ENCODE results near the gene BLNK.

The BLNK gene

DNA sequence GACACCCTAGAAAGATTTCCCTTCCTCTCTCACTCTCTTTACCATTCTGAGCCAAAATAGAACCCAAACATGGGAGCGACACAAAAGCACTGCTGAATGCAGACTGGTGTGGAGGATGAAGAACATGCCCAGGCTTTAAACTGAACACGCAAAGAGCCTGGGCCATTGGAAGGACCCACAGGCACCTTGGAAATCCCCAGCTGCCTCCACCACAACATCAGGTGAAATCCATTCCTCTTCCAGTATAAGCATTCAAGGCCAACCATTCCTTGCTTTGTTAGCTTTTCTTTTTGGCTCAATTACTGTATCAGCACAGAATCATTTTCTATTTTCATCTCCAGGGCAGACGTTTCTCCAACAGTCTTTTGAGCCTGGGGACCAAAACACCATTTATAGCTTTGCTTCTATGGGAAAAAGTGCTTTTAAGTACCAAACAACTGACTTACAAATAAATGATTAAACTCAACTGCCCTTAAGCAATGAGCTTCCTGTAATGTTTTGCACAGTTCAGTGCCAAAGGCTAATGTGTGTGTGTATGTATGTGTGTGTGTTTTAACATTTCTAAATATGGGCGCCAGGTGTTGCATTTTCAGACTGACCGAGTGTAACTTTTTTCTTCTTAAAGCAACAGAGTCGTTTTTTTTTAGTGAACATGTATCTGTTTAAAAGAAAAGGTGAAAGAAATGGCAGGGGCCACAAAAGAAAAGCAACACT, 16.2 kb upstream of the BLNK start:
- DNase-seq: peak; percentile 30

DNA sequence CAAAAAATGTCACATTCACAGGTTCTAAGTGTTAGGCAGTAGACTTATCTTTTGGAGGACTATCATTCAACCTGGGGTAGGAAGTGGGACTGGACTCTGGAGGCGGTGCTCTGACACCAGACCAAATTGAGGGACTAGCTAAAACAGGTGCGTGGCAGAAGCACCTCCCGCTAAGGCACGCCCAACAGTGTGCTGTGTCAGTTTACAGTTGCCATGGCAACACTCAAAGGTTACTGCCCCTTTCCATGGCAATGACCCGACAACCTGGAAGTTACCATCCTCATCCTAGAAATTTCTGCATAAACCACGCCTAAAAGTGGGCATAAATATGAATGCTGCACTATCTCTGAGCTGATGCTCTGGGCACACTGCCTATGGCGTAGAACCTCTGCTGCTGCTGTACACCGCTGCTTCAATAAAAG, 14.0 kb upstream of the BLNK start:
- DNase-seq: no peak

DNA sequence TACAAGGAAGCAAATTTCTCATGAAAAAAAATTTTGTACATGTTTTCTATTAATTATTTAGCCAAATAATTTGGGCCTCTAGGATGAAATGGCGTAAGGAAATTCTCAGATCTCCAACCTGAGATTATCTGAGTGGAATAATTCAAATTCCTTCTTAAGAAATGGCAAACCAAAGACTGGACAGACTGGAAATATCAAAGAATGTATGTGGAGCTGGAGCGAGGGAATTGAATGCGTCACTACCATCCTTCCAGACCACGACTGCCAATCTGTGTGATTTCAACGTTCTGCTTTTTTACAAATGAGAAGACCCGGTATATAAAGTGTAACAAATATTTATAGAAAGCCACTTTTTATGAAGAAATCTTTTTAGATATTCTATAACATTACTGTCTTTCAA, 12.4 kb upstream of the BLNK start:
- DNase-seq: no peak

DNA sequence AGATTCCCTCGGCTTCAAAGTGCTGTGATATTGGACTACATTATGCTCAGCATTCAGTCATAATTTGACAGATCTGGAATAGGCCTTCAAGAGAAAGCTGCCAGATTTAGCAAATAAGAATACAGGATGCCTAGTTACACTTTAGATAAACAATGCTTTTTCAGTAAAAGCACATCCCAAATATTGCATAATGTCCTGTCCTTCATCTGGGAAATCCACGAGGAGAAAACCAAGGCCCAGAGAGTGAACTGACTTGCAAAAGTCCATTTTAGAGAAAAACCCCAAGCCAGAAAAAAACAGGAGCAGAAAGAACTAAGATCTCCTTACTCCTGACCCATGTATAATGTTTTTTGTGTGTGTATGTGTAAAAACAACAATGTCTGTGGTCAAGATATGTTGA, 12.0 kb upstream of the BLNK start:
- DNase-seq: no peak

DNA sequence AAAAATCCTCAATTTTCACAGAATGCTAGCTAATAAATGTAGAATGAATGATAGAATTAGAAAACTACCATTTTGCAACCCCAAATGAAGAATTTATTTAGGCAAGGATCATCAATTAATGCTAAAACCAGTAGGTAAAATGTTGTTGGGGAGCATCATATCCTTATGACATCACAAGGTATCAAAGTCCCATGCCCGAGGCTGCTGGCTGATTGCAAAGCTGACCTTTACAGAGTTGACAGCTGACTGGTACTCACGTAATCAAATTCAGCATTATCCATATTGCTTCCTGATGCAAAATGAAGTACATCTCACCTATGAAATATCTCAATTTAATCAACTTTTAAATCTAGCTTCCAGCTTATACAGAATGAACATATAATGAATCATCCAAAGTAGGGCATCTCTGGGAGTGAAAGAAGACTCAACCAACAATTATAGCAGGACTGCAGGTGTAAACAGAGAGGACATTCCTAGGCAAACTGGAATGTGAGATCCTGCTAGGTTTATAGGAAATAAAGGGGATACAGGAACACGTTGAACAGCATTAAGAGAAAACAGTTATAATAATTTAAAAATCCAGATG, 10.2 kb upstream of the BLNK start:
- DNase-seq: no peak

DNA sequence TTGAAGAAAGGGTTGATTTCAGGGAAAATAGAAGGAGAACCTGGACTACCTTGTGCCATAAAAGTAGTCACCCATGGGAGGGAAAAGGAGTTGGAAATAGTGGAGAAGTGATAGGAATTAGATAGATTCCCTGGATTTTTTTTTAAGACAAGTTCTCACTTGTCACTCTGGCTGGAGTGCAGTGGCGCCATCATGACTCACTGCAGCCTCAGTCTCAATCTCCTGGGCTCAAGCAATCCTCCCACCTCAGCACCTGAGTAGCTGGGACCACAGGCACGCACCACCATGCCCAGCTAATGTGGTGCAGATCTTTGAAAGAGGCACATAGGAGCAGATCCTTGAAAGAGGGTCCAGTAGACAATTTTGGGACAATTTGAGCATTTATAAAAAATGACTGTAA, 9.5 kb upstream of the BLNK start:
- DNase-seq: no peak

DNA sequence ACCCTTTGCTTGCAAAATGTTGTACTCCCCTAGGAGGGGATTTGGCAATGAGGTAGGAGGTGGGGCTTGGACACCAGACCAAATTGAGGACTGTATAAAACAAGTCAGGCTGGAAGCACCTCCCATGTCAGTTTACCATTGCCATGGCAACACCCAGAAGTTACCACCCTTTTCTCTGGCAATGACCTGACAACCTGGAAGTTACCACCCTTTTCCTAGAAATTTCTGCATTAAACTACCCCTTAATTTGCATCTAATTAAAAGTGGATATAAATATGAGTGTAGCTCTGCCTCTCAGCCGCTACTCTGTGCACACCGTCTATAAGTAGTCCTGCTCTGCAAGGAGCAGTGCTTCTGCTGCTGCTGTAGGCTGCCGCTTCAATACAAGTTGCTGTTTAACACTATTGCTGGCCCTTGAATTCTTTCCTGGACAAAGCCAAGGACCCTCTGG, 7.8 kb upstream of the BLNK start:
- DNase-seq: no peak

DNA sequence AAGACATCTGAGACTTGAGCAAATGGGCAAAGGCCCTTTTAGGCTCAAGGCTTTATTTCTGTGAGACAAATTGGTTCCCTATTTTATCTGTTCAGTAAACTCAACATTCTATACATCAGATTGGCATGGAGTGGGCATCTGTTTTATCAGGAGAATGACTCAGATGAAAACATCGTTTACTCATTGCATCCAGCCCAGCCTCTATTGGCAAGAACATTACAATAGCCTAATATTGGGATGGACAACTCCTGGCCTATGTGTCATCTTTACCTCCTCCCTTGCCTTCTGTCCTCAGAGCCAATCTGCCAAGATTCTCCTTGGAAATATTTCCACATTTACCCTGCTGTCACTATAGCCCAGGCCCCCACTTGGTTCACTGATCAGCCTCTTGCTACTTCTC, 5.5 kb upstream of the BLNK start:
- DNase-seq: no peak

DNA sequence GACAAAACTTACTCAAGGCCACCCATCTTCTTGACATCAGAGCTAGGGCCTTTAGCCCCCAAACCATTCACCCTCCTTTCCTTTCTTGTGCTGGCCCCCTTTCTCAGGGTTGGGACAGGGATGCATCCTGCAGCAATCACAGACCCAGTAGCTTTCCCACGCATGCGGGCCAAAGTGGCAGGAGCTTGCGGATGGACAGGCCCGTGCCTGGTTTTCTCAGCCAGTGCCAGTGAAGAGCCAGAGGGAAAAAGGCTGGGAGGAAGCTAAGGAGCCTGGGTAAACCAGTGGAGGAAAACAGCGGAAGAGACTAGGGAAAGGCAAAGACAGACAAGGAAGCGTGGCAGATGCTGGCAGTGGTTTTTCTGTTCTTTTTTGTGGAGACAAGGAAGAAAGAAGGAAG, 5.1 kb upstream of the BLNK start:
- no peak for DNase-seq

DNA sequence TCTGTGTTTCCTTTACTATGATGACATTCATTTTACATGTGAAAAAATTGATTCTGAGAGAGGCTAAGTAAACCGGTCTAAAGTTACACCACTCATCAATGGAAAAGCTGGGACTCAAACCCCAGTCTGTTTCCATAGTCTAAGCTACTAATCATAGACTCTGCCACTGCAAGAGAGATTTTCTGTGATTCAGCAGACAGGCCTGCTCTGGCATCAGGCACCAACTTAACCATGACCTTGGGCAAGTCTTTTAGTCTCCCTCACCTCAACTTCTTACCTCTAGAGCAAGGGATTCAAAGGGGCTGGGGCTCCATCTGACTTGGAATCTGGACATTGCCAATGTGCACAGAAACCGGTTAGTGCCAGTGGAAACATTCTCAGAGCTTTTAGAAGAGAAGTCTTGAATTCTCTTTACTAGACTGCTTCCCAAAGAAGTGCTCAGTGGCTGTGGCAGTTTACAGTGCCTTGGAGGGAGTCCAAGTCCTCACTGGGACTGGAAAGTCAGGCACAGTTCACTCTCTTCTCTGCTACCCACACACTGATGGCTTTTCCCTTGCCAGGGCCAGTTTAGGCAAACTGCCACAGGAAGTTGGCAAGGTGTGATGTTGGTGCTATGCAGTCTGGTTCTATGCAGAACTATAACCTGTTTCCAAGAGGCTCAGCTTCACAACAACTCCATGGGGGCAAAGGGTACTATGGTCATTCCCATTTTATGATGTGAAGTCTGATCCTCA, 4.5 kb upstream of the BLNK start:
- no peak for DNase-seq

DNA sequence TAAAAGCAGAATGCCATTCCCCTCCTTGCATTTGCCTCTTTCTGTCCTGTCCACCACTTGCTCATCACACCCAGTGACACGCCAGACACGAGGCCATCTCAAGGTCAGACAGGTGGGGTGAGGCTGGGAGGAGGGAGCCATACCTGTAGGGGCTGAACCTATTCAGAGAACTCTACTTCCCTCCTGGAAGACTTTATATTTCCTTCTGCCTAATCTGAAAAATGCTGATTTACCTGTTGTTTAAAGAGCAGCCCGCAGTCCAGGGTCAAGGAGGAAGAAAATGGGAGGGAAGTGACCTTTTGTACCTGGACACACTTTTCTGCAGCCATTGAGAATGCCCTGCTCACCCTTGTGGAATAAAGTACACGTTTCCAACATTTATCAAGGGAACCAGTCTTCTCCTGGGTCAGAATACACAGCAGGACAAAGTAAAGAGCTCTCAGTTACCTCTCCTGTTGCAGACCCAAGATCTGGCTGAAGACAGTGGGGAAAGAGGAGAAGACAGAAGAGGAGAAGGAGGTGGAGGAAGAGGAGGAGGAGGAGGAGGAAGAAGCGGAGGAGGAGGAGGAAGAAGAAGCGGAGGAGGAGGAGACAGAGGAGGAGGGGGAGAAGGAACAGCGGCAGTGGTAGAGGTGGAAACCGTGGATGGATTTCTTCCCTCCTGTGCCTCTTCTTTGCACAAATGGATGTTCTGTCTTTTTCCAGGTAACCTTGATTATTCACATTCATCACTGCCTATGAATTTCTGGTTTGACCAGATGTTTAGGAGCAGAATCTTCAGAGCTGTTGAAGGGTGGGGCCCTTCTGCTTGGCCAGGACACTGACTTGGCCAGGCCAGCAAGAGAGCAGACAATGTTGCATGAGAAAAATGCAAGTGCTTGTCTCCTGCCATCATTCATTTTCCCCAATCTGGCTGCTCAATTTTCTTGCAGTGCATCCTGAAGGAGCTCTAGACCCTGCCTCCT, 1.2 kb upstream of the BLNK start:
- no peak for DNase-seq

DNA sequence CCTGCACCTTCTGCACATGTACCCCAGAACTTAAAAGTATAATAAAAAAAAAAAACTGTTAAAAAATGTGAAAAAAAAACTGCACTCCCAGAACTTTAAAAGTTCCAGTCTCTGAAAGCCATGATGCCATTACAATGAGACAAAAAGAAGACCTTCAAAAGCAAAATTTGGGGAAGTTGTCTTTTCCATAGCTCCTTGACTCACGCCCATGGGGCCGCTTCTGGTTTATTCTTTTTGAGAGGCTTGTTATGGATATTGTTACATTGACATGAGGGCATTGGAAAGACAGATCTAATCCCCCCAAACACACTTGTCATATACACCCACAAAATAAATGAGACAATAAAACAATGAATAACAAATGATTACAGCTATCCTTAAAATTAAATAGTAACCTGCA, 798 bp downstream of the BLNK start:
- no peak for DNase-seq

DNA sequence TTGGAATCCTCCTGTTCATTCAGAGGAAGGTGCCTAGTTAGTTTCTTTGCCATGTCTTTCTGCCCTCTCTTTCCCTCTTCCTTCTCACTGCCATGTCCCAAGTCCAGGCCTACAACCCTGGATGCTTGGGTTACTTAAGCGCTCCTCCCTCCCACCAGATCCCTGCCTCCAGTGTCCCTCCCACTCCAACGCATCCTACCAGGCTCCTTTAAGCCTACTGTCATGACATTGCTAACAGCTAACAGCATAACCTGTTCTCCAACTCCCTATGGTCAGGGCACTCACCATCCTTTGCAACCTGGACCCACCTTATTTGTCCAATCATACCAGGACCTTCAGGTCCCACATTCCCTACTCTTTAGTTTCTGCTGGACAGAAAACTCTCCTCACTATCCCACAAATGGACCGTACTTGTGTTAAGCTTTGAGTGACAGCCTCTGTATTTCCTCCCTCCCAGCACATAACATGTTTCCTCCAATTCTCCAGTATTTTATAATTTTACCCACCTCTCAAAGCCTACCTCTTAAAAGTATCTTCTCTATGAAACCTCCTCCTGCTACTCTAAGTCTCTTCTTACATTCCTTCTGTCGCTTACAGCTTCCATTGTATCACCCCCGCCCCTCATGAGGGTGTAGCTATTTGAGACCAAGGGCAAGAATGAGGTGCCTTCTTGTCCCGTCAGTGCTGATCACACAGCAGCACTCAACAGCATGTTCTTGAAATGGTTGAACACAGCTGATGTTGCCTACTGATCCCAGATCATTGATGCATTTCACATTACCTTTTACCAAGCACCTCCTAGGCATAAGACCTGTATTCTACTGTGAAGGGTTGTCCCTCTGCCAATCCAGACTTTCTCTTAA, 1.7 kb downstream of the BLNK start:
- no peak for DNase-seq

DNA sequence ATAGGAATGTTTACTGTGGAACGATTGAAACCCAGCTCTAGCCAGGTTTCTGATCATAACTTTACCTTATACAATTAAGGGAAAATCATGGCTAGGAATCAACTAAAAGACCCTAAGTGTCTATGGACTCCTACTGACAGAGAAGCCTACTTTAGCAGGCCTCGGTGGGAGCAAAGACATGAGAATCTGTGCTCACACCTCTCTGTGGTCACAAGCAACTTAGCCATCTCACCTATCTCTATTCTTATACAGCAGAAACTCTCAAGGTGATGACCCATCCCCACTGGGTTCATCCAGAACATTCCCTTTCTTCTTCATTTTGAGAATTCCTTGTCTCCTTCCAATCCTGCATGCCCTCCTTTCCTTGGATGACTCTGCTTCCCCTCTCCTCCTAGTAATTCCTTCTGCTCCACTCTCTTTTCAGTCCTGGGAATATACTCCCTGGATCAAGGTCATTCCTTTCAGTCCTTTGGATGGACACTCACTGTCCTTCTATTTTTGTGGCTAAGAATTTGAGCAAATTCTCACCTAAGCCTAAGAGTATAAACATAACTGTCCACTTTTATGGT, 2.9 kb downstream of the BLNK start:
- no peak for DNase-seq

DNA sequence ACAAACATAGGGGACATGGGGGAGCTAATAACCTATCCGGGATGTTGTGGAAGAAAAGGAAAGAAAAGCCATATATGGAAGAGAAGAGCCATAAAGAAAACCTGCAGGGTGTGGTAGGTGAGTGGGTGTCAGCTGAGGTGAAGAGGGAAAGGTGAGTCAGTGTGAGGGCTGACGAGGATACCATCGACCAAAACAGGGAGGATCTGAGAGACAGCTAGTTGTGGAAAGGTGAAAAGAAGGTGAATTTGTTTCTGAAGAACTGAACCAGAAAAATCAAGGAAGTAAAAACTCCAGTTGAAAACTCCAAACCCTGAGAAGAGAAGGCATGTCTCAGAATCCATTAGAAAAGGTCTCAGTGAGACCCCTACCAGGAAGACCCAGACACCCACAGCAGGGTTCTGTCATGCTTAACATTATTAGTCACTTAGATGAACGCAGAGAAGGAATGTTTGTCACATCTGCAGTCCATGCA, 4.1 kb downstream of the BLNK start:
- DNase-seq: no peak

DNA sequence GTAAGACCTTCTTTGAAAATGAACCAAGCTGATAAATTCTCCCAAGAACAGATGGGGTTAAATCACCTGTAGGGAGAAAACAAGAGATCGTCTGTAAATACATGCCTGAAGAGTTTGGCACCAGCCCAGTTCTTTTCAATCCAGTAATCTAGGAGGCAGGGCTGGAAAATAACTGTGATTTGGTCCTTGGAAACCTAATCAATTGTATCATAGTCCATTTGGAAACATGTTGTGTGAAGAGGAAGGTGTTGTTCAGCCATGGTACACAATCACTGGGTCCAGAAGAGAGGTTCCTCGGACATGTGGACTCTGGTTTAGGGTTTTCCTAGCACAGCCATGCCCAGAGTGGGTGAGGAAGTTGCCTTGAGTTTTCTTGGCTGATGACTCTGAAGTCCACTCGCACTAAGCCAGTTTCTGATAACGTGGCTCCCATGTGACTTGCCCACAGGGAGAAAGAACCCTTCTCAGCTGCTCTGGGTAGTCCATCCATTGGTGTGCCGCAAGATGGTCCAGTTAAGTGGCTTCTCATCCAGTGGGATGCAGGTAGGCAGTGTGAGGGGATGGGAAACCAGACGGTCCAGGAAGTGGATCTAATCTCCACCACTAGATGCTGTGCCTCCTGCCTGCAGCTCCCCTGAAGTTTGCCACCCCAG, 5.1 kb downstream of the BLNK start:
- no peak for DNase-seq

DNA sequence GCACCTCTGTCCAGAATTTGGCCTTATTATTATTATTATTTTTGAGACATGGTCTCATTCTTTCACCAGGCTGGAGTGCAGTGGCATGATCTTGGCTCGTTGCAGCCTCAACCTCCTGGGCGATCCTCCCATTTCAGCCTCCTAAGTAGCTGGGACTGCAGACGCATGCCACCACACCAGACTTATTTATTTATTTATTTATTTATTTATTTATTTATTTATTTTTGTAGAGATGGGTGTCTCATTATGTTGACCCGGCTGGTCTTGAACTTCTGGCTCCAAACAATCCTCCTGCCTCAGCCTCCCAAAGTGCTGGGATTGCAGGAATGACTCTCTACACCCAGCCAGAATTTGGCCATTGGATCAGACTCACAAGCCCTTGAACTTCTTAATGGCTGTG, 6.4 kb downstream of the BLNK start:
- DNase-seq: no peak

DNA sequence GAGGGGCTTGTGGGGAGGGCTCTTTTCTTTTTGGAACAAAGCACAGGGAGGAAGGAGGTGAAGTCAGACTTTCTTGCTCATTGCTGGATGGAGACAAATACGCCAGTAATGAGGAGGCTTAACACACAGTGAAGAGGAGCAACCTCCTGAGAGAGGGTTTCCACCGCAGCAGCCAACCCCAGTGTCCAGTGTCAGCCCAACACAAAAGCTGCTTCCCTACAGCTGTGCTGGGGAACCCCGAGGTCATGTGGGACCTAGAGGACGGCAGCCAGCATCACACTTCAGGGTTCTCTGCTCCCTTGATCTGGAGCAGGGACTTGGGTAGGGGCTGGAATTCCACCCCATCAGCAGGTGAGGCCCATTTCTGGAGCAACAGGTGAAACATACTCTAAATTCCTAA, 7.7 kb downstream of the BLNK start:
- DNase-seq: no peak

DNA sequence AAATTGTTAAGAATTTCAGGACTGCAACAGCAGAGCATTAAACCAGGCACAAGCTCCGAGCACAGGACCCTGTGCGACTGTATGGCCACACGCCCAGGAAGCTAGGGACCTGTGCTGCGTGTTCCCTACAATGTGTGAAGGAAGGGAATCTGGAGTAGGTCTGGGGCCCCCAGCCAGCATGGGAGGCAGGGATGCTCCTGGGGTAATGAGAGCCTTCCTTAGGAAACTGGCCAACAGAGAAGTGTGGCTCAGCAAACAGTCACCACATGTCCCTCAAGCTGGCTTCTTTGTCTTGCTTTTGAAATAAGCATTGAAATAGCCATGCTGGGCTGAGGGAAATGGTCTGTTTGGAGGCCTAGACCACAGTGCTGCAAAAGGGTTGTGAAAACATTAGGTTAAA, 8.2 kb downstream of the BLNK start:
- no peak for DNase-seq

DNA sequence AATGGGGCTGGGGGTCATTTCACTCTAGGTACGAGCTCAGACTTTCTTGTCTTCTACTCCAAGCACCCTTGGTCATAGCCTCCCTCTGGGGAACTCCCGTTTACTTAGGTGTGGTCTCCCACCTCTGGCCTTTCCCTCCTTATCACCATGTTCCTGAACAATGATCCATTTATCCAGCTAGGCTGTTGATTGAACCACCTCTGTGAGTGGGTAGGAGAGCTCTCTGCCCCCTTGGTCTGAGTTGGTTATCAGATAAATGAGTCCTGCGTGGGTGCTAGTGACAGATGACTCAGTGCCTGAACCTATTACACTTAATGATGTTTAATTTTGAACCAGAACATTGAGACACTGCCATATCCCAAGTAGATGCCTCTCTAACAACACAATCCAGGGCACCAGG, 9.4 kb downstream of the BLNK start:
- no peak for DNase-seq

DNA sequence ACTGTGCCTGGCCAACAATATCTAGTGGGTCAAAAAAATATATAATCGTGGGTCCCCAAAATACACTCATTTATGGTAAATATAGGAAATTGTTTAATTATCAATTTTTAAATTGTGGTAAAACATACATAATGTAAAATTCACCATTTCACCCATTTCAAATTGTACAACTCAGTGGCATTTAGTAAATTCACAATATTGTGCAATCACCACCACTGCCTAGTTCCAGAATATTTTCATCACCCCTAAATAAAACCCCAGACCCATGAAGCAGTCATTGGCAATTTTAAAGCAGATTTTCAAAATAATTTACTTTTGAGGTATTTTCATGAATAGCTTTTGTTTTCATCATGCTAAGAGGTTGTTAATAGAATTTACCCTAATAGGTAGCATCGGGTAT, 10.2 kb downstream of the BLNK start:
- no peak for DNase-seq
